HCT116 (cell line): ENCODE results near the gene RAB29. TPM values are rescaled to one million over a fixed set of nuclear protein-coding genes. Genes with fewer than 3 reads are reported as not detected.

Experiments used
- ATAC-seq: fragments of 200-7000 bp; cut with Tn5 transposase; 2 replicates; pipeline ENCODE4 v1.9.1; 2020; ENCODE audit warnings: mild to moderate bottlenecking, moderate library complexity
- BruUV-seq: library from RNA; stranded (reverse); fragments of 400-500 nt; replicated peaks from 2 replicates; lab custom pipeline; 2021; lab: Mats Ljungman, UMichigan
- CTCF ChIA-PET: fragments of 300-600 bp; sonication (Branson Sonifier 250); formaldehyde crosslinking; loops from one replicate; lab custom pipeline; 2021; ENCODE audit warnings: antibody characterized with exemption; lab: Charles Lee
- POLR2A ChIA-PET: fragments of 300-600, 350-600 bp; sonication (Branson Sonifier 250); formaldehyde crosslinking; loops from one replicate; lab custom pipeline; 2021; ENCODE audit warnings: antibody characterized with exemption; lab: Charles Lee
- RAD21 ChIA-PET, 2 experiments: fragments of 300-600 bp; sonication (Branson Sonifier 250); formaldehyde crosslinking; loops; one replicate each; lab custom pipeline; 2023; ENCODE audit warnings: low total read pairs in 2 of 2; ENCODE audit not compliant: uncharacterized antibody in 2 of 2, unreplicated experiment in 2 of 2, low non-redundant PET in 1 of 2; lab: Charles Lee
- DNase-seq: peaks from one replicate; pipeline ENCODE4 v3.0.0-alpha.2; 2010; ENCODE audit warnings: low read depth, low spot score
- H2AFZ ChIP-seq: fragments of 200-600 bp; shearing (Covaris generic), sonication (generic); 2 replicates; pipeline ENCODE4 v1.6.1; 2017; ENCODE audit warnings: low read depth, mixed run types, mixed read lengths, antibody characterized with exemption, low read length; ENCODE audit not compliant: poor library complexity, severe bottlenecking
- H3K27ac ChIP-seq: 2 replicates; pipeline ENCODE4 v1.5.1; 2012; ENCODE audit warnings: low read depth, low read length
- H3K27me3 ChIP-seq: fragments of 200-600 bp; sonication (generic); 2 replicates; pipeline ENCODE4 v1.6.1; 2016; ENCODE audit warnings: mixed run types, low read length, mixed read lengths; ENCODE audit not compliant: insufficient read depth
- H3K36me3 ChIP-seq, 2 experiments: fragments of 200-500 bp in 1 of 2; fragments of 200-600 bp in 1 of 2; sonication (Bioruptor generic) in 1 of 2; sonication (generic) in 1 of 2; 2 replicates each; pipeline versions ENCODE4 v1.5.1 to v1.6.1; 2014 to 2016; ENCODE audit warnings: low read length in 2 of 2, inconsistent platforms in 1 of 2, mixed read lengths in 1 of 2, mixed run types in 1 of 2; ENCODE audit not compliant: insufficient read depth in 2 of 2, control insufficient read depth in 1 of 2
- H3K4me1 ChIP-seq, 2 experiments: fragments of 200-600 bp in 1 of 2; sonication (generic) in 1 of 2; 2 replicates each; pipeline versions ENCODE4 v1.5.1 to v1.6.1; 2012 to 2017; ENCODE audit warnings: low read length in 2 of 2, inconsistent platforms in 1 of 2, mild to moderate bottlenecking in 1 of 2, mixed read lengths in 1 of 2, mixed run types in 1 of 2, moderate library complexity in 1 of 2; ENCODE audit not compliant: insufficient read depth in 2 of 2, control insufficient read depth in 1 of 2
- H3K4me2 ChIP-seq: fragments of 200-600 bp; sonication (generic); 2 replicates; pipeline ENCODE4 v1.6.1; 2017; ENCODE audit warnings: mixed run types, low read length, mixed read lengths
- H3K4me3 ChIP-seq, 2 experiments: fragments of 200-600 bp in 1 of 2; sonication (generic) in 1 of 2; replicated peaks in 1 of 2; 2 replicates each; pipeline ENCODE4 v1.5.1; 2011 to 2016; ENCODE audit warnings: low read length in 2 of 2, control low read depth in 1 of 2, low read depth in 1 of 2, mild to moderate bottlenecking in 1 of 2, mixed read lengths in 1 of 2, mixed run types in 1 of 2
- H3K79me2 ChIP-seq: fragments of 200-600 bp; sonication (generic); 2 replicates; pipeline ENCODE4 v1.6.1; 2017; ENCODE audit warnings: mild to moderate bottlenecking, mixed run types, low read length, moderate library complexity, mixed read lengths; ENCODE audit not compliant: insufficient read depth
- H3K9ac ChIP-seq: fragments of 200-600 bp; sonication (generic); 2 replicates; pipeline ENCODE4 v1.6.1; 2016; ENCODE audit warnings: low read length, mixed read lengths
- H3K9me2 ChIP-seq: fragments of 200-600 bp; sonication (generic), shearing (Covaris generic); 2 replicates; pipeline ENCODE4 v1.6.1; 2017; ENCODE audit warnings: mixed run types, mild to moderate bottlenecking, moderate library complexity; ENCODE audit not compliant: insufficient read depth
- H3K9me3 ChIP-seq, 2 experiments: fragments of 200-500 bp in 1 of 2; fragments of 200-600 bp in 1 of 2; sonication (Bioruptor generic) in 1 of 2; sonication (generic) in 1 of 2; 2 replicates each; pipeline ENCODE4 v1.6.1; 2014 to 2017; ENCODE audit warnings: low read length in 2 of 2, mixed read lengths in 2 of 2, inconsistent platforms in 1 of 2, low read depth in 1 of 2, mild to moderate bottlenecking in 1 of 2, mixed run types in 1 of 2, moderate library complexity in 1 of 2; ENCODE audit not compliant: control insufficient read depth in 1 of 2, insufficient read depth in 1 of 2
- H4K20me1 ChIP-seq: fragments of 200-600 bp; sonication (generic), shearing (Covaris generic); 2 replicates; pipeline ENCODE4 v1.6.1; 2017; ENCODE audit warnings: mixed run types, mild to moderate bottlenecking, moderate library complexity; ENCODE audit not compliant: insufficient read depth
- ATF3 ChIP-seq: IDR thresholded peaks from 2 replicates; pipeline ENCODE4 v1.6.1; 2012
- ELF1 ChIP-seq: IDR thresholded peaks from 2 replicates; pipeline ENCODE4 v1.6.1; 2012; ENCODE audit warnings: low read depth, borderline replicate concordance
- POLR2AphosphoS5 ChIP-seq: IDR thresholded peaks from 2 replicates; pipeline ENCODE4 v1.6.1; 2011; ENCODE audit warnings: mild to moderate bottlenecking, low read depth, low read length, moderate library complexity
- ZBTB33 ChIP-seq: IDR thresholded peaks from 2 replicates; pipeline ENCODE4 v1.6.1; 2011; ENCODE audit warnings: mild to moderate bottlenecking, low read length, moderate library complexity; ENCODE audit not compliant: insufficient replicate concordance; ENCODE audit errors: extremely low read depth
- intact Hi-C: fragments of 100-400 bp; cut with micrococcal nuclease; formaldehyde crosslinking; loops from 2 replicates; pipeline ENCODE4 v1.10.0; 2022
- total RNA-seq: library from RNA; stranded (reverse); gene quantifications from one replicate; pipeline ENCODE4 v1.2.1, GENCODE V29; 2021; ENCODE audit not compliant: unreplicated experiment
- TF ChIP-seq, protein P1 (sequence below): IDR thresholded peaks from 2 replicates; pipeline ENCODE4 v1.6.1; 2012; ENCODE audit warnings: low read depth

The RAB29 gene
- total RNA-seq, 1 experiment from 2014 or later, result 17.7 TPM

DNA sequence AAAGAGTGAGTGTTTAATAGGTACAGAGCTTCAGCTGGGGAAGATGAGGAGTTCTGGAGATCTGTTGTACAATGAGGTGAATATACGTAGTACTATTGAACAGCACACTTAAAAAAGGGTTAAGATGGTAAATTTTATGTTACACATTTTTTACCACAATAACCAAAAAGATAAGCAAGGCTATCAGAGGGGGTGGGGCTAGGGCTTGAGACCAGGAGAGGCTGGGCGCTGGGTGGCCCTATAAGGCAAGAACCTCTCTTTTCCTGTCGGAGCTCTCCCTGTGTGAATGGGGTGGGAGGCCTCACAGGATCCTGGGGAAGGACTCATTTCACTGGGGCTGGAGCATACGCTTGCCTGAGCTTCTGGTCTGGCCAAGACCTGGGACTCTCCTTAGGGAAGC, 28.7 kb upstream of the RAB29 start:
- ChIA-PET CTCF (interaction anchor here (1.7 to 1.8 kb wide), 2 partner anchors 12 to 173 kb away, joined by 5 read pairs; no protein-coding TSS in a partner anchor), POLR2A (interaction anchor here (1.1 kb wide), 1 partner anchor 12 kb away, joined by 3 read pairs; no protein-coding TSS in a partner anchor), RAD21 (no interaction called here)
- H3K36me3 ChIP-seq, result peaks cover under 1 to 8% of the 10 kb centered on the region in 2 experiments; a peak in 1 of 4 replicates
- no peak overlapping the region for H3K27ac ChIP-seq
- ATAC-seq (no peak), DNase-seq (no peak)
- H3K4me1 ChIP-seq, result peaks cover 7 to 13% of the 10 kb centered on the region in 2 experiments
- TF ChIP-seq POLR2AphosphoS5, result no peak
- no peak for TF ChIP-seq ZBTB33
- TF ChIP-seq, protein P1, sequence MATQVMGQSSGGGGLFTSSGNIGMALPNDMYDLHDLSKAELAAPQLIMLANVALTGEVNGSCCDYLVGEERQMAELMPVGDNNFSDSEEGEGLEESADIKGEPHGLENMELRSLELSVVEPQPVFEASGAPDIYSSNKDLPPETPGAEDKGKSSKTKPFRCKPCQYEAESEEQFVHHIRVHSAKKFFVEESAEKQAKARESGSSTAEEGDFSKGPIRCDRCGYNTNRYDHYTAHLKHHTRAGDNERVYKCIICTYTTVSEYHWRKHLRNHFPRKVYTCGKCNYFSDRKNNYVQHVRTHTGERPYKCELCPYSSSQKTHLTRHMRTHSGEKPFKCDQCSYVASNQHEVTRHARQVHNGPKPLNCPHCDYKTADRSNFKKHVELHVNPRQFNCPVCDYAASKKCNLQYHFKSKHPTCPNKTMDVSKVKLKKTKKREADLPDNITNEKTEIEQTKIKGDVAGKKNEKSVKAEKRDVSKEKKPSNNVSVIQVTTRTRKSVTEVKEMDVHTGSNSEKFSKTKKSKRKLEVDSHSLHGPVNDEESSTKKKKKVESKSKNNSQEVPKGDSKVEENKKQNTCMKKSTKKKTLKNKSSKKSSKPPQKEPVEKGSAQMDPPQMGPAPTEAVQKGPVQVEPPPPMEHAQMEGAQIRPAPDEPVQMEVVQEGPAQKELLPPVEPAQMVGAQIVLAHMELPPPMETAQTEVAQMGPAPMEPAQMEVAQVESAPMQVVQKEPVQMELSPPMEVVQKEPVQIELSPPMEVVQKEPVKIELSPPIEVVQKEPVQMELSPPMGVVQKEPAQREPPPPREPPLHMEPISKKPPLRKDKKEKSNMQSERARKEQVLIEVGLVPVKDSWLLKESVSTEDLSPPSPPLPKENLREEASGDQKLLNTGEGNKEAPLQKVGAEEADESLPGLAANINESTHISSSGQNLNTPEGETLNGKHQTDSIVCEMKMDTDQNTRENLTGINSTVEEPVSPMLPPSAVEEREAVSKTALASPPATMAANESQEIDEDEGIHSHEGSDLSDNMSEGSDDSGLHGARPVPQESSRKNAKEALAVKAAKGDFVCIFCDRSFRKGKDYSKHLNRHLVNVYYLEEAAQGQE, result no peak
- no peak for TF ChIP-seq ATF3
- no peak for TF ChIP-seq ELF1
- no peaks in the 10 kb centered on the region for H3K9me2 ChIP-seq
- H3K9me3 ChIP-seq, result no peaks in the 10 kb centered on the region
- H4K20me1 ChIP-seq, result no peaks in the 10 kb centered on the region
- BruUV-seq, result no TSS peak
- no peak overlapping the region for H3K4me3 ChIP-seq
- H3K27me3 ChIP-seq, result no peaks in the 10 kb centered on the region
- no peak overlapping the region for H3K9ac ChIP-seq
- no peak overlapping the region for H3K4me2 ChIP-seq
- intact Hi-C loops, result no loop called here
- H2AFZ ChIP-seq, result no peak overlapping the region
- peaks cover 13% of the 10 kb centered on the region; the same call in 1 of the 2 replicates for H3K79me2 ChIP-seq
